DOHH2 (cell line): ENCODE measurements around the gene BATF3.

ENCODE experiments used
- EZH2phosphoT487 ChIP-seq: fragments of 200-600 bp; sonication (generic); IDR thresholded peaks from 2 replicates; pipeline ENCODE4 v1.6.1; 2017; ENCODE audit warnings: borderline replicate concordance, mild to moderate bottlenecking, antibody characterized with exemption, low read length, moderate library complexity, mixed read lengths
- TF ChIP-seq, protein P1 (sequence below): fragments of 200-600 bp; sonication (generic); IDR thresholded peaks from one replicate; pipeline ENCODE4 v1.5.1; 2014; ENCODE audit warnings: antibody characterized with exemption, mild to moderate bottlenecking, low read depth, low read length; ENCODE audit not compliant: poor library complexity, severe bottlenecking

DNA sequence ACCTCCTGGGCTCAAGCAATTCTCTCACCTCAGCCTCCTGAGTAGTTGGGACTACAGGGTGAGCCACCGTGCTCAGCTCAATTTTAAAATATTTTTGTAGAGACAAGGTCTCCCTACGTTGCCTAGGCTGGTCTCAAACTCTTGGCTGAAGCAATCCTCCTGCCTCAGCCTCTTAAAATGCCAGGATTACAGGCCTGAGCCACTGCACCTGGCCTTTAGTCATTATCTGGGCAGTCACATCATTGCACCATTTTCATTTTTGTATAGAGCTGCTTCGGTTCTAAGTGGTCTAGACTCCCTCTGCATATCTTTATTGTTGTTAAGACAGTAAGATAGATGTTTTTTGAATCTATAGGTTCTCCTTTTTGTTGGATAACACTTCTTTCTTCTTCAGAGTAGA is 51.2 kb downstream of the BATF3 start:
- TF ChIP-seq EZH2phosphoT487: no peak
- TF ChIP-seq, protein P1, sequence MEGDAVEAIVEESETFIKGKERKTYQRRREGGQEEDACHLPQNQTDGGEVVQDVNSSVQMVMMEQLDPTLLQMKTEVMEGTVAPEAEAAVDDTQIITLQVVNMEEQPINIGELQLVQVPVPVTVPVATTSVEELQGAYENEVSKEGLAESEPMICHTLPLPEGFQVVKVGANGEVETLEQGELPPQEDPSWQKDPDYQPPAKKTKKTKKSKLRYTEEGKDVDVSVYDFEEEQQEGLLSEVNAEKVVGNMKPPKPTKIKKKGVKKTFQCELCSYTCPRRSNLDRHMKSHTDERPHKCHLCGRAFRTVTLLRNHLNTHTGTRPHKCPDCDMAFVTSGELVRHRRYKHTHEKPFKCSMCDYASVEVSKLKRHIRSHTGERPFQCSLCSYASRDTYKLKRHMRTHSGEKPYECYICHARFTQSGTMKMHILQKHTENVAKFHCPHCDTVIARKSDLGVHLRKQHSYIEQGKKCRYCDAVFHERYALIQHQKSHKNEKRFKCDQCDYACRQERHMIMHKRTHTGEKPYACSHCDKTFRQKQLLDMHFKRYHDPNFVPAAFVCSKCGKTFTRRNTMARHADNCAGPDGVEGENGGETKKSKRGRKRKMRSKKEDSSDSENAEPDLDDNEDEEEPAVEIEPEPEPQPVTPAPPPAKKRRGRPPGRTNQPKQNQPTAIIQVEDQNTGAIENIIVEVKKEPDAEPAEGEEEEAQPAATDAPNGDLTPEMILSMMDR: no peak
